HepG2 (cell line): Measurements from ENCODE around the gene SUOX. TPM values are rescaled to one million over a fixed set of nuclear protein-coding genes. Genes with fewer than 3 reads are reported as not detected.

Experiments
- ATAC-seq: fragments of 200-7000 bp; cut with Tn5 transposase; 3 replicates; pipeline ENCODE4 v1.9.1; 2020; ENCODE audit warnings: mild to moderate bottlenecking, moderate library complexity
- BruUV-seq: library from RNA; stranded (reverse); fragments of 400-500 nt; replicated peaks from 2 replicates; lab custom pipeline; 2021; lab: Mats Ljungman, UMichigan
- CTCF ChIA-PET: fragments of 300-600 bp; formaldehyde crosslinking; extraction: SDS; loops from one replicate; lab custom pipeline; 2021; ENCODE audit warnings: low total read pairs, inconsistent platforms, low intra/inter-chr PET ratio; lab: Yijun Ruan, JAX
- POLR2A ChIA-PET: fragments of 350-600 bp; sonication (Branson Sonifier 250); formaldehyde crosslinking; loops from one replicate; lab custom pipeline; 2020; ENCODE audit warnings: antibody characterized with exemption, inconsistent platforms; lab: Yijun Ruan, JAX
- DNase-seq: peaks from one replicate; pipeline ENCODE4 v3.0.0-alpha.2; 2015; ENCODE audit warnings: low spot score
- FAIRE-seq: peaks from 3 replicates; lab custom pipeline; 2011; peaks lifted over from hg19 to GRCh38; lab: Jason Lieb, UNC
- H2AFZ ChIP-seq: one replicate; pipeline ENCODE4 v1.6.1; 2011; ENCODE audit warnings: low read length, inconsistent platforms
- H3K27ac ChIP-seq: fragments of 300-600 bp; 3 replicates; pipeline ENCODE4 v1.8.0; 2011; ENCODE audit warnings: mixed run types, mild to moderate bottlenecking, mixed read lengths, low read length, inconsistent platforms; ENCODE audit not compliant: insufficient read depth; ENCODE audit errors: extremely low read length
- H3K27me3 ChIP-seq, 2 experiments: fragments of 200-600 bp in 1 of 2; 2 replicates in 1 of 2; 3 replicates in 1 of 2; pipeline versions ENCODE4 v1.6.0 to v1.8.0; 2011; ENCODE audit warnings: low read length in 2 of 2, mild to moderate bottlenecking in 2 of 2, moderate library complexity in 2 of 2, inconsistent platforms in 1 of 2; ENCODE audit not compliant: insufficient read depth in 2 of 2, control insufficient read depth in 1 of 2
- H3K36me3 ChIP-seq, 2 experiments: fragments of 200-600 bp in 1 of 2; replicated peaks in 1 of 2; 2 replicates in 1 of 2; 3 replicates in 1 of 2; pipeline versions ENCODE4 v1.5.1 to v1.8.0; 2011; ENCODE audit warnings: low read length in 2 of 2, inconsistent platforms in 1 of 2; ENCODE audit not compliant: insufficient read depth in 2 of 2, control insufficient read depth in 1 of 2
- H3K4me1 ChIP-seq: 2 replicates; pipeline ENCODE4 v1.5.1; 2012; ENCODE audit warnings: low read length, inconsistent platforms; ENCODE audit not compliant: insufficient read depth
- H3K4me2 ChIP-seq: 2 replicates; pipeline ENCODE4 v1.6.0; 2011; ENCODE audit warnings: low read depth, low read length, inconsistent platforms
- H3K4me3 ChIP-seq, 3 experiments: fragments of 200-600 bp in 1 of 3; sonication (generic), shearing (Covaris generic) in 1 of 3; replicated peaks in 1 of 3; 2 replicates each; pipeline ENCODE4 v1.5.1; 2011 to 2016; ENCODE audit warnings: low read length in 3 of 3, inconsistent platforms in 2 of 3, low read depth in 2 of 3, mild to moderate bottlenecking in 2 of 3, control low read depth in 1 of 3, mixed read lengths in 1 of 3; ENCODE audit not compliant: insufficient read depth in 1 of 3
- H3K79me2 ChIP-seq: one replicate; pipeline ENCODE4 v1.6.1; 2011; ENCODE audit warnings: low read length, inconsistent platforms; ENCODE audit not compliant: insufficient read depth
- H3K9ac ChIP-seq: 2 replicates; pipeline ENCODE4 v1.6.0; 2011; ENCODE audit warnings: mild to moderate bottlenecking, low read depth, low read length, inconsistent platforms; ENCODE audit not compliant: insufficient read depth
- H3K9me3 ChIP-seq: 2 replicates; pipeline ENCODE4 v1.5.1; 2012; ENCODE audit warnings: mild to moderate bottlenecking, low read length
- H4K20me1 ChIP-seq: 2 replicates; pipeline ENCODE4 v1.6.0; 2011; ENCODE audit warnings: inconsistent platforms, mild to moderate bottlenecking, low read length, moderate library complexity; ENCODE audit not compliant: insufficient read depth
- CCAR2 ChIP-seq: fragments of 200-400 bp; formaldehyde crosslinking; optimal IDR thresholded peaks from 2 replicates; pipeline ENCODE3; 2018; ENCODE audit warnings: low read depth, mild to moderate bottlenecking, low read length, moderate library complexity
- HMG20A ChIP-seq: IDR thresholded peaks from 2 replicates; pipeline ENCODE4 v1.6.1; 2016; ENCODE audit warnings: borderline replicate concordance
- PAXIP1 ChIP-seq: sonication (generic); formaldehyde crosslinking; conservative IDR thresholded peaks from 2 replicates; pipeline ENCODE4 v1.4.0; 2020; ENCODE audit warnings: mild to moderate bottlenecking, missing genetic modification reagents, moderate library complexity
- ZBTB34 ChIP-seq: sonication (generic); formaldehyde crosslinking; IDR thresholded peaks from 2 replicates; pipeline ENCODE4 v1.8.0; 2022; ENCODE audit warnings: mild to moderate bottlenecking, missing genetic modification reagents
- ZFP91 ChIP-seq: sonication (generic); formaldehyde crosslinking; IDR thresholded peaks from 2 replicates; pipeline ENCODE4 v1.9.0; 2022; ENCODE audit warnings: missing genetic modification reagents, mild to moderate bottlenecking, borderline replicate concordance
- ZNF101 ChIP-seq: sonication (generic); formaldehyde crosslinking; IDR thresholded peaks from 2 replicates; pipeline ENCODE4 v1.4.0; 2020; ENCODE audit warnings: mild to moderate bottlenecking, low read depth, missing genetic modification reagents, borderline replicate concordance
- ZNF292 ChIP-seq: sonication (generic); formaldehyde crosslinking; IDR thresholded peaks from 2 replicates; pipeline ENCODE4 v1.8.1; 2022; ENCODE audit warnings: mild to moderate bottlenecking, low read depth, missing genetic modification reagents, borderline replicate concordance
- ZNF331 ChIP-seq: sonication (generic); formaldehyde crosslinking; IDR thresholded peaks from 2 replicates; pipeline ENCODE4 v1.4.0; 2020; ENCODE audit warnings: missing genetic modification reagents
- ZNF501 ChIP-seq: sonication (generic); formaldehyde crosslinking; IDR thresholded peaks from 2 replicates; pipeline ENCODE4 v1.5.1; 2020; ENCODE audit warnings: mild to moderate bottlenecking, moderate library complexity, missing genetic modification reagents
- WGBS: methylation state at CpG from one replicate; pipeline ENCODE4 v1.1.6; 2017; ENCODE audit warnings: low lambda C conversion rate; 5-methylcytosine and 5-hydroxymethylcytosine counted together
- in situ Hi-C: cut with HindIII; loops from 2 replicates; pipeline ENCODE4 v1.10.0; 2017; ENCODE audit warnings: low pct_unique_long_range_greater_than_20kb; ENCODE audit not compliant: extremely low pct_ligation_motif_present
- intact Hi-C: fragments of 100-400 bp; cut with micrococcal nuclease; formaldehyde crosslinking; loops from one replicate; pipeline ENCODE4 v1.10.0; 2022; ENCODE audit not compliant: unreplicated experiment
- polyA plus RNA-seq, 8 experiments: library from polyadenylated mRNA; depleted of rRNA in 3 of 8; stranded (reverse) in 7 of 8; unstranded in 1 of 8; fragments of >200 nt; fragmentation: Illumina TruSeq in 4 of 8; extraction: Trizol in 4 of 8; gene quantifications; 2 replicates each; pipeline versions ENCODE4 v1.2.1 to v1.2.3, GENCODE V29; 2011 to 2016; ENCODE audit warnings: low read depth in 4 of 8, missing spikeins in 1 of 8, mixed read lengths in 1 of 8; ENCODE audit not compliant: insufficient read depth in 1 of 8
- total RNA-seq, 5 experiments: library from RNA; depleted of rRNA; stranded (reverse); fragments of >200 nt; fragmentation: Illumina TruSeq; extraction: Trizol; gene quantifications; 2 replicates each; pipeline ENCODE4 v1.2.3, GENCODE V29; 2016; ENCODE audit warnings: low read depth in 1 of 5

The SUOX gene
- total and polyA plus RNA-seq, 2 of the 13 experiments (the other 11 are each of a cell fraction or from before 2014, with no cell fraction given), result 23.9 to 25.9 TPM

- TF ChIP-seq PAXIP1 (CRISPR knock-in tag) (0 out of 2 replicates have a peak, but pooled peaks have one; percentile 22), ZNF331 (peak; percentile 47; the same call in 1 of the 2 replicates), ZBTB34 (CRISPR knock-in tag) (0 out of 2 replicates have a peak, but pooled peaks have one; percentile 38), ZNF292 (CRISPR knock-in tag) (0 out of 2 replicates have a peak, but pooled peaks have one; percentile 31)
Observed at GRCh38 chr12:56013482-56013881, 16.4 kb downstream of the SUOX start (continued).

GRCh38 chr12:56014205-56014604, 17.1 kb downstream of the SUOX start:
- no peak overlapping the region for H2AFZ ChIP-seq
- FAIRE-seq, result peak; percentile 42
- no peak for ATAC-seq
- no peaks in the 10 kb centered on the region for H3K79me2 ChIP-seq
- peaks cover 71% of the 10 kb centered on the region for H3K4me1 ChIP-seq
- BruUV-seq, result no TSS peak
- H3K9me3 ChIP-seq, result no peaks in the 10 kb centered on the region
- no peak overlapping the region for H3K9ac ChIP-seq
- ChIA-PET CTCF (no interaction called here), POLR2A (interaction anchor here (1.9 to 3.0 kb wide), 2 partner anchors 18 to 40 kb away, joined by 8 to 10 read pairs; partner anchors contain the start of genes RAB5B and SUOX)
- in situ Hi-C loops, result no loop called here
- TF ChIP-seq ZNF501 (CRISPR knock-in tag) (0 out of 2 replicates have a peak, but pooled peaks have one; percentile 0), ZNF101 (CRISPR knock-in tag) (no peak), ZFP91 (no peak), HMG20A (CRISPR knock-in tag) (no peak), CCAR2 (no peak)
- intact Hi-C loops, result no loop called here
- H3K4me2 ChIP-seq, result 0 out of 2 replicates have a peak overlapping the region, but pooled peaks have one; percentile 23
- H3K27ac ChIP-seq, result peak overlapping the region; percentile 68
- no peaks in the 10 kb centered on the region; a peak in 1 of 5 replicates for H3K36me3 ChIP-seq
- DNase-seq, result no peak
- WGBS, result 72% methylated on average over 2 of the region's 2 CpGs
- H3K4me3 ChIP-seq, result no peak overlapping the region
- no peaks in the 10 kb centered on the region for H3K27me3 ChIP-seq
- H4K20me1 ChIP-seq, result no peaks in the 10 kb centered on the region
